Peyer's patch (tissue), 4 donors: ENCODE data around the gene PRPSAP1.
"Not testable (repeated sequence)": the region's sequence is repeated elsewhere in the genome, so short reads cannot be mapped to it uniquely, and the experiment has no call there.

Experiments used
- POLR2A ChIP-seq, 2 donors: fragments of 450-650 bp; IDR thresholded peaks; one replicate each; pipeline ENCODE4 v1.5.1; 2017; ENCODE audit warnings: antibody characterized with exemption in 2 of 2, mild to moderate bottlenecking in 2 of 2, moderate library complexity in 2 of 2
- TF ChIP-seq, protein P1 (sequence below), 6 experiments: fragments of 450-650 bp in 4 of 6; fragments of 200-600 bp in 2 of 6; sonication (generic) in 1 of 6; IDR thresholded peaks; one replicate each; pipeline ENCODE4 v1.5.1; 2017 to 2019; ENCODE audit warnings: antibody characterized with exemption in 6 of 6, mild to moderate bottlenecking in 3 of 6, moderate library complexity in 1 of 6

DNA sequence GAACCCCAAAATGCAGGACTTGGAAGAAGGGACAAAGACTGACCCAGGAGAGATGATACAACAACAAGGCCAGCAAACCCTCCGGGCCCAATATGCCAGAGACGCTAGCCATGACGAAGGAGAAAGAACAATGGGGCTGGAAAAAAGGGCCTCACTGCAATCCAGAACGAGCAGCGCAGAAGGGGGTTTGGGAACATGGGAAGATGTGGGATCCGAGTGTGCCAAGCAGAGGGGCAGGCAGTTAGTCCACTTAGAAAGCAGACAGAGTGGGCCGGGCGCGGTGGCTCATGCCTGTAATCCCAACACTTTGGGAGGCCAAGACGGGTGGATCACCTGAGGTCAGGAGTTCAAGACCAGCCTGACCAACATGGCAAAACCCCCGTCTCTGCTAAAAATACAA, 6.8 kb downstream of the PRPSAP1 start:
- TF ChIP-seq, protein P1, sequence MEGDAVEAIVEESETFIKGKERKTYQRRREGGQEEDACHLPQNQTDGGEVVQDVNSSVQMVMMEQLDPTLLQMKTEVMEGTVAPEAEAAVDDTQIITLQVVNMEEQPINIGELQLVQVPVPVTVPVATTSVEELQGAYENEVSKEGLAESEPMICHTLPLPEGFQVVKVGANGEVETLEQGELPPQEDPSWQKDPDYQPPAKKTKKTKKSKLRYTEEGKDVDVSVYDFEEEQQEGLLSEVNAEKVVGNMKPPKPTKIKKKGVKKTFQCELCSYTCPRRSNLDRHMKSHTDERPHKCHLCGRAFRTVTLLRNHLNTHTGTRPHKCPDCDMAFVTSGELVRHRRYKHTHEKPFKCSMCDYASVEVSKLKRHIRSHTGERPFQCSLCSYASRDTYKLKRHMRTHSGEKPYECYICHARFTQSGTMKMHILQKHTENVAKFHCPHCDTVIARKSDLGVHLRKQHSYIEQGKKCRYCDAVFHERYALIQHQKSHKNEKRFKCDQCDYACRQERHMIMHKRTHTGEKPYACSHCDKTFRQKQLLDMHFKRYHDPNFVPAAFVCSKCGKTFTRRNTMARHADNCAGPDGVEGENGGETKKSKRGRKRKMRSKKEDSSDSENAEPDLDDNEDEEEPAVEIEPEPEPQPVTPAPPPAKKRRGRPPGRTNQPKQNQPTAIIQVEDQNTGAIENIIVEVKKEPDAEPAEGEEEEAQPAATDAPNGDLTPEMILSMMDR (IDR thresholded peaks at IDR 0.05): not testable (repeated sequence)
- not testable (repeated sequence) for TF ChIP-seq POLR2A (IDR thresholded peaks at IDR 0.05)
